Measurements from ENCODE around the gene HOXB13. TPM values are rescaled to one million over a fixed set of nuclear protein-coding genes. Genes with fewer than 3 reads are reported as not detected.

The HOXB13 gene
- total and polyA plus RNA-seq, 2 experiments from 2014 or later = not detected

GRCh38 chr17:48738803-48739526 lies 10.4 kb upstream of the HOXB13 start (continued):
- TF ChIP-seq, protein P1, sequence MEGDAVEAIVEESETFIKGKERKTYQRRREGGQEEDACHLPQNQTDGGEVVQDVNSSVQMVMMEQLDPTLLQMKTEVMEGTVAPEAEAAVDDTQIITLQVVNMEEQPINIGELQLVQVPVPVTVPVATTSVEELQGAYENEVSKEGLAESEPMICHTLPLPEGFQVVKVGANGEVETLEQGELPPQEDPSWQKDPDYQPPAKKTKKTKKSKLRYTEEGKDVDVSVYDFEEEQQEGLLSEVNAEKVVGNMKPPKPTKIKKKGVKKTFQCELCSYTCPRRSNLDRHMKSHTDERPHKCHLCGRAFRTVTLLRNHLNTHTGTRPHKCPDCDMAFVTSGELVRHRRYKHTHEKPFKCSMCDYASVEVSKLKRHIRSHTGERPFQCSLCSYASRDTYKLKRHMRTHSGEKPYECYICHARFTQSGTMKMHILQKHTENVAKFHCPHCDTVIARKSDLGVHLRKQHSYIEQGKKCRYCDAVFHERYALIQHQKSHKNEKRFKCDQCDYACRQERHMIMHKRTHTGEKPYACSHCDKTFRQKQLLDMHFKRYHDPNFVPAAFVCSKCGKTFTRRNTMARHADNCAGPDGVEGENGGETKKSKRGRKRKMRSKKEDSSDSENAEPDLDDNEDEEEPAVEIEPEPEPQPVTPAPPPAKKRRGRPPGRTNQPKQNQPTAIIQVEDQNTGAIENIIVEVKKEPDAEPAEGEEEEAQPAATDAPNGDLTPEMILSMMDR (conservative IDR thresholded peaks at IDR 0.05; ENCODE audit: low read depth in 2 of 2) = no peak
- TF ChIP-seq POLR2AphosphoS5 (IDR thresholded peaks at IDR 0.05; ENCODE audit: low read depth) = no peak
- TF ChIP-seq EZH2phosphoT487 (IDR thresholded peaks at IDR 0.05; ENCODE audit: unreplicated experiment) = no peak

GRCh38 chr17:48738424-48738802 lies 9.9 kb upstream of the HOXB13 start:
- Mint-ChIP-seq H3K36me3 (ENCODE audit: low read depth) (no peaks in the 10 kb centered on the region; the same call in 2 of the 3 replicates), H3K4me3 (no peak overlapping the region), H3K4me1 (peaks cover 10% of the 10 kb centered on the region), H3K27me3 (ENCODE audit: insufficient read depth, low read depth, poor library complexity) (peaks cover 100% of the 10 kb centered on the region), H3K9me3 (peaks cover 7% of the 10 kb centered on the region; the same call in 2 of the 3 replicates), H3K27ac (no peak overlapping the region)
- no peak overlapping the region for H2AFZ ChIP-seq
- peaks cover 15% of the 10 kb centered on the region; the same call in 1 of the 2 replicates for H3K4me1 ChIP-seq (ENCODE audit: insufficient read depth)
- H3F3A ChIP-seq (replicated peaks; ENCODE audit: low read depth) = peaks cover 13% of the 10 kb centered on the region
- DNase-seq (ENCODE audit: low spot score) (no peak), ATAC-seq (peak; percentile 44)
- peaks cover 61% of the 10 kb centered on the region for H4K20me1 ChIP-seq (replicated peaks; ENCODE audit: insufficient read depth)
- no peaks in the 10 kb centered on the region for H3K79me2 ChIP-seq (replicated peaks; ENCODE audit: insufficient read depth)
- peak overlapping the region; percentile 43; the same call in 1 of the 2 replicates for H3K4me2 ChIP-seq
- H3K4me3 ChIP-seq = no peak overlapping the region
- peaks cover 100% of the 10 kb centered on the region for H3K27me3 ChIP-seq (ENCODE audit: insufficient read depth)
- H3K27ac ChIP-seq (ENCODE audit: low read depth) = no peak overlapping the region
- H3K9me2 ChIP-seq (ENCODE audit: insufficient read depth) = no peaks in the 10 kb centered on the region
- H3K36me3 ChIP-seq (ENCODE audit: insufficient read depth) = no peaks in the 10 kb centered on the region
- TF ChIP-seq, protein P1 (conservative IDR thresholded peaks at IDR 0.05; ENCODE audit: low read depth in 2 of 2) = no peak
- TF ChIP-seq, protein P2, sequence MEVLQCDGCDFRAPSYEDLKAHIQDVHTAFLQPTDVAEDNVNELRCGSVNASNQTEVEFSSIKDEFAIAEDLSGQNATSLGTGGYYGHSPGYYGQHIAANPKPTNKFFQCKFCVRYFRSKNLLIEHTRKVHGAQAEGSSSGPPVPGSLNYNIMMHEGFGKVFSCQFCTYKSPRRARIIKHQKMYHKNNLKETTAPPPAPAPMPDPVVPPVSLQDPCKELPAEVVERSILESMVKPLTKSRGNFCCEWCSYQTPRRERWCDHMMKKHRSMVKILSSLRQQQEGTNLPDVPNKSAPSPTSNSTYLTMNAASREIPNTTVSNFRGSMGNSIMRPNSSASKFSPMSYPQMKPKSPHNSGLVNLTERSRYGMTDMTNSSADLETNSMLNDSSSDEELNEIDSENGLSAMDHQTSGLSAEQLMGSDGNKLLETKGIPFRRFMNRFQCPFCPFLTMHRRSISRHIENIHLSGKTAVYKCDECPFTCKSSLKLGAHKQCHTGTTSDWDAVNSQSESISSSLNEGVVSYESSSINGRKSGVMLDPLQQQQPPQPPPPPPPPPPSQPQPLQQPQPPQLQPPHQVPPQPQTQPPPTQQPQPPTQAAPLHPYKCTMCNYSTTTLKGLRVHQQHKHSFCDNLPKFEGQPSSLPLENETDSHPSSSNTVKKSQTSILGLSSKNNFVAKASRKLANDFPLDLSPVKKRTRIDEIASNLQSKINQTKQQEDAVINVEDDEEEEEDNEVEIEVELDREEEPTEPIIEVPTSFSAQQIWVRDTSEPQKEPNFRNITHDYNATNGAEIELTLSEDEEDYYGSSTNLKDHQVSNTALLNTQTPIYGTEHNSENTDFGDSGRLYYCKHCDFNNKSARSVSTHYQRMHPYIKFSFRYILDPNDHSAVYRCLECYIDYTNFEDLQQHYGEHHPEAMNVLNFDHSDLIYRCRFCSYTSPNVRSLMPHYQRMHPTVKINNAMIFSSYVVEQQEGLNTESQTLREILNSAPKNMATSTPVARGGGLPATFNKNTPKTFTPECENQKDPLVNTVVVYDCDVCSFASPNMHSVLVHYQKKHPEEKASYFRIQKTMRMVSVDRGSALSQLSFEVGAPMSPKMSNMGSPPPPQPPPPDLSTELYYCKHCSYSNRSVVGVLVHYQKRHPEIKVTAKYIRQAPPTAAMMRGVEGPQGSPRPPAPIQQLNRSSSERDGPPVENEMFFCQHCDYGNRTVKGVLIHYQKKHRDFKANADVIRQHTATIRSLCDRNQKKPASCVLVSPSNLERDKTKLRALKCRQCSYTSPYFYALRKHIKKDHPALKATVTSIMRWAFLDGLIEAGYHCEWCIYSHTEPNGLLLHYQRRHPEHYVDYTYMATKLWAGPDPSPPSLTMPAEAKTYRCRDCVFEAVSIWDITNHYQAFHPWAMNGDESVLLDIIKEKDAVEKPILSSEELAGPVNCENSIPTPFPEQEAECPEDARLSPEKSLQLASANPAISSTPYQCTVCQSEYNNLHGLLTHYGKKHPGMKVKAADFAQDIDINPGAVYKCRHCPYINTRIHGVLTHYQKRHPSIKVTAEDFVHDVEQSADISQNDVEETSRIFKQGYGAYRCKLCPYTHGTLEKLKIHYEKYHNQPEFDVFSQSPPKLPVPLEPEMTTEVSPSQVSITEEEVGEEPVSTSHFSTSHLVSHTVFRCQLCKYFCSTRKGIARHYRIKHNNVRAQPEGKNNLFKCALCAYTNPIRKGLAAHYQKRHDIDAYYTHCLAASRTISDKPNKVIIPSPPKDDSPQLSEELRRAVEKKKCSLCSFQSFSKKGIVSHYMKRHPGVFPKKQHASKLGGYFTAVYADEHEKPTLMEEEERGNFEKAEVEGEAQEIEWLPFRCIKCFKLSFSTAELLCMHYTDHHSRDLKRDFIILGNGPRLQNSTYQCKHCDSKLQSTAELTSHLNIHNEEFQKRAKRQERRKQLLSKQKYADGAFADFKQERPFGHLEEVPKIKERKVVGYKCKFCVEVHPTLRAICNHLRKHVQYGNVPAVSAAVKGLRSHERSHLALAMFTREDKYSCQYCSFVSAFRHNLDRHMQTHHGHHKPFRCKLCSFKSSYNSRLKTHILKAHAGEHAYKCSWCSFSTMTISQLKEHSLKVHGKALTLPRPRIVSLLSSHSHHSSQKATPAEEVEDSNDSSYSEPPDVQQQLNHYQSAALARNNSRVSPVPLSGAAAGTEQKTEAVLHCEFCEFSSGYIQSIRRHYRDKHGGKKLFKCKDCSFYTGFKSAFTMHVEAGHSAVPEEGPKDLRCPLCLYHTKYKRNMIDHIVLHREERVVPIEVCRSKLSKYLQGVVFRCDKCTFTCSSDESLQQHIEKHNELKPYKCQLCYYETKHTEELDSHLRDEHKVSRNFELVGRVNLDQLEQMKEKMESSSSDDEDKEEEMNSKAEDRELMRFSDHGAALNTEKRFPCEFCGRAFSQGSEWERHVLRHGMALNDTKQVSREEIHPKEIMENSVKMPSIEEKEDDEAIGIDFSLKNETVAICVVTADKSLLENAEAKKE (CRISPR knock-in tag; IDR thresholded peaks at IDR 0.05) = no peak
- TF ChIP-seq EZH2phosphoT487 (IDR thresholded peaks at IDR 0.05; ENCODE audit: unreplicated experiment) (no peak), CREB1 (CRISPR knock-in tag; IDR thresholded peaks at IDR 0.05; ENCODE audit: low read depth) (no peak), STAT1 (IDR thresholded peaks at IDR 0.05; ENCODE audit: unreplicated experiment) (no peak), EZH2 (IDR thresholded peaks at IDR 0.05; ENCODE audit: low read depth, unreplicated experiment) (no peak), ETS1 (IDR thresholded peaks at IDR 0.05) (no peak)

Data from GM23338 (cell line).